Activated CD4-positive, alpha-beta memory T cell treated with anti-CD3 and anti-CD28 coated beads for 36 hours (primary cell): Measurements from ENCODE around the gene GLI3. TPM values are rescaled to one million over a fixed set of nuclear protein-coding genes. Genes with fewer than 3 reads are reported as not detected.
"Not testable (repeated sequence)": the region's sequence is repeated elsewhere in the genome, so short reads cannot be mapped to it uniquely, and the experiment has no call there.

ENCODE experiments used
- CTCF ChIA-PET: fragments of 350-600 bp; sonication (Branson Sonifier 250); formaldehyde crosslinking; loops from one replicate; lab custom pipeline; 2021; ENCODE audit warnings: antibody characterized with exemption, inconsistent platforms; lab: Charles Lee
- POLR2A ChIA-PET: fragments of 350-600 bp; sonication (Branson Sonifier 250); formaldehyde crosslinking; loops from one replicate; lab custom pipeline; 2021; ENCODE audit warnings: antibody characterized with exemption; lab: Charles Lee
- DNase-seq: peaks from one replicate; pipeline ENCODE4 v3.0.0-alpha.2; 2020
- H3K27ac Mint-ChIP-seq: one replicate; pipeline ENCODE4 v1.8.0; 2021; ENCODE audit warnings: mixed read lengths
- H3K27me3 Mint-ChIP-seq: one replicate; pipeline ENCODE4 v1.8.0; 2021; ENCODE audit warnings: mixed read lengths
- H3K36me3 Mint-ChIP-seq: one replicate; pipeline ENCODE4 v1.8.0; 2021; ENCODE audit warnings: mixed read lengths
- H3K4me1 Mint-ChIP-seq: one replicate; pipeline ENCODE4 v1.8.0; 2021; ENCODE audit warnings: low read depth, mixed read lengths
- H3K4me3 Mint-ChIP-seq: one replicate; pipeline ENCODE4 v1.8.0; 2021; ENCODE audit warnings: mild to moderate bottlenecking, mixed read lengths
- H3K9me3 Mint-ChIP-seq: one replicate; pipeline ENCODE4 v1.8.0; 2021; ENCODE audit warnings: mixed read lengths
- intact Hi-C: fragments of 100-400 bp; cut with micrococcal nuclease; formaldehyde crosslinking; loops from one replicate; pipeline ENCODE4 v1.15.1; 2023
- total RNA-seq, 2 experiments: library from RNA; stranded (reverse); gene quantifications; one replicate each; pipeline ENCODE4 v1.2.3, GENCODE V29; 2021

The GLI3 gene
- total RNA-seq, 2 experiments from 2014 or later, result 0.02 TPM; not detected in 1

DNA sequence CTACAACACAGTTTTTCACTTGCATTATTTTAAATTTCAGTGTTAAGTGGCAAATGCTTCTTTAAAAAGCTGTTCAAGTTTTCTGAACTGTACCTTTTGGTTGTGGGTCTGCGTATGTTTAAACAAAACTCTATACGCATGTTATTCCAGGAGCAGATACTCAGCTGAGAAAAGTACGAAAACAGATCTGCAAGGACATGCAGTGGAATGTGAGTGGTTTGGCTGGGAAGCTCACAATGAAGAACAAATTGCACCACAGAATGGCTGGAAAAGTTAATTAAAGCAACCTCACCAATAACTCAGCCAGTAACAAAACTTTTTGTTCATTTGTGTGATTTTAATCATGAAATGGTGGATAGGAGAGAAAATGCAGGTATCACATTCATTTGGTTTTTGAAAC, 17.6 kb downstream of the GLI3 start:
- H3K9me3 Mint-ChIP-seq, result no peaks in the 10 kb centered on the region
- H3K36me3 Mint-ChIP-seq, result no peaks in the 10 kb centered on the region
- no peak overlapping the region for H3K27ac Mint-ChIP-seq
- CTCF ChIA-PET, result no interaction called here
- no peak for DNase-seq
- no peak overlapping the region for H3K4me3 Mint-ChIP-seq
- peaks cover 3% of the 10 kb centered on the region for H3K27me3 Mint-ChIP-seq
- POLR2A ChIA-PET, result no interaction called here
- no peaks in the 10 kb centered on the region for H3K4me1 Mint-ChIP-seq
- intact Hi-C loops, result no loop called here

DNA sequence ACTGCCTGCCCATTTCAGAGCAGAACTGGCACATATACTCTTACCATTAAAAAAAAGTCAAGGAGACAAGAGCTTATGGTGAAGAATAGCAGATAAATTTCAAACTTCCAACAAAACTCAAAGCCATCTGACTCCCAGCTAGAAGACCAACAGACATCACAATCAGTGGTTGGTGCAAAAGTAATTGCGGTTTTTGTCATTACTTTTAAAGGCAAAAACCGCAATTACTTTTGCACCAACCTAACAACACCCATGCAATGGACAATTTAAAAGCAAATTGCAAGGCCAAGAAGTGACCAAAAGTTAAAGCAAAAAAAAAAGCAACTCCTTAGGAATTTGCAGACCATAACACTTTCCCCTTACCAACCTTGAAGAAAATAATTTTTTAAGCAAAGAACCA, 18.8 kb downstream of the GLI3 start:
- Mint-ChIP-seq H3K4me1 (no peaks in the 10 kb centered on the region), H3K36me3 (no peaks in the 10 kb centered on the region), H3K9me3 (no peaks in the 10 kb centered on the region), H3K4me3 (no peak overlapping the region), H3K27me3 (peaks cover 5% of the 10 kb centered on the region), H3K27ac (no peak overlapping the region)
- POLR2A ChIA-PET, result no interaction called here
- CTCF ChIA-PET, result no interaction called here
- no peak for DNase-seq
- intact Hi-C loops, result no loop called here

DNA sequence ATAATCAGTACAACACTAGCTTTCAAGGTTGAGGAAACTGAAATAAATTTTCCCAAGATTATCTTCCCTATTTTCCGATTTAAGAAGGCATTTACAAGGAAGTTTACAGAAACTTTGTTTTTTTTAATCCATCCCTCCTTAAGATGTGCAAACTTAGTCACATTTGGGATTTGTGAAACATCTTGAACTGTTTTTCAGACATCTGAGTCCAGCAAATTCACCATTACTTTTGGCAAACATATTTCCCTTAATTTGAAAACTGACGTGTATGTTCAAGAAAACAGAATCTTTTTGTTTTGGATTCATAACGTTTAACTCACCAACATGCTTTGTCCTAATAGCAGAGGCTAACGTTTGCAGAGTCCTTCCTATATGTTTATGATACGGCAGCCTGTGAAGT, 19.5 kb downstream of the GLI3 start:
- no peaks in the 10 kb centered on the region for H3K36me3 Mint-ChIP-seq
- intact Hi-C loops, result no loop called here
- no peaks in the 10 kb centered on the region for H3K4me1 Mint-ChIP-seq
- H3K9me3 Mint-ChIP-seq, result no peaks in the 10 kb centered on the region
- no peak for DNase-seq
- H3K27me3 Mint-ChIP-seq, result peaks cover 6% of the 10 kb centered on the region
- no peak overlapping the region for H3K4me3 Mint-ChIP-seq
- CTCF ChIA-PET, result no interaction called here
- POLR2A ChIA-PET, result no interaction called here
- H3K27ac Mint-ChIP-seq, result no peak overlapping the region

DNA sequence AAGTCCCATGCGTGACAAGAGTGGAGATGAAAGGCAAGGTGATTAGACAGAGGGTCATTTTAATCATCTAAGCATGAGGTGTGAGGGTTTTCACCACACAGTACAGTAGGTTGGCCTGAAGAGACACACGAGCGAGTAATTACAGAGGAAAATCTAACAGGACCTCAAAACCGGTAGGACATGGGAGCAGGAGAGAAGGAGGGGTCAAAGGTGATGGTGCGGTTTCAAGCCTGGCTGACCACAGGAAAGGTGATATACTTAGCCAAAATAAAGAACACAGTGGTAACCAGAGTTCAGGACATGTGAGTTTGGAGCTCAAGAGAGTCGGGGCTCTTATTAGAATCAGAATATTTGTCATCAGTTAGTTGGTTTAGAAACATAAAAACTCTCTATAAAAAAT, 20.0 kb downstream of the GLI3 start:
- DNase-seq, result no peak
- Mint-ChIP-seq H3K27ac (no peak overlapping the region), H3K4me1 (no peaks in the 10 kb centered on the region), H3K9me3 (no peaks in the 10 kb centered on the region), H3K36me3 (no peaks in the 10 kb centered on the region), H3K4me3 (no peak overlapping the region), H3K27me3 (peaks cover 8% of the 10 kb centered on the region)
- intact Hi-C loops, result no loop called here
- POLR2A ChIA-PET, result no interaction called here
- CTCF ChIA-PET, result no interaction called here

DNA sequence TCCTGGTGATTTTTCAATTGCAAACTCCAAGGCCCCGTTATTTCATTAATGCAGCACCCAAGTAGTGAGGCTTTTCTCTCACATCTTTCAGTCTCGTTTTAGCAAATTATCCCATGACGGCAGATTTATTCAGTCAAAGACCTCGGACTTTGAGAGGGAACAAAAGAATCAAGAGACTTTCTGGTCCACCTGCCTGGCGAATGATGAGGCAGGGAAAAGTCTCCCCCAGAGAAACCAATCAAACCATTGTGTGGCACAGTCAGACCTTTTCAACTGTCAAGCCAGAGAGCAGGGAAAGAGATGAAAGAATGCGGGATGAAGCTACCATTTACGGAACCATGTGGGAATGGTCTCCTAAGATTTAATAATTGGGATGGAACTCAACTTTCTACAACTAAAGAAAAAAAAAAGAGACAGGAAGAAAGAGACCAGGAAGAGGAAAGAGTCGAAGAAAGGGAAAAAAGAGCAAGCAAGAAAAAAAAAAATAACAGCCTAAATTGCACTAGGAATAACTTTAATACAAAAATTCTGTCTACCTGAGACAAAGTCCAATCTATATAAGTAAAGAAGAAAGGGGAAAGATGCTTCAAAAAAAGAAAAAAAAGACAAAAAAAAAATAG, 22.8 kb downstream of the GLI3 start:
- H3K36me3 Mint-ChIP-seq, result no peaks in the 10 kb centered on the region
- POLR2A ChIA-PET, result no interaction called here
- CTCF ChIA-PET, result no interaction called here
- H3K27me3 Mint-ChIP-seq, result peaks cover 5% of the 10 kb centered on the region
- no peak overlapping the region for H3K4me3 Mint-ChIP-seq
- H3K4me1 Mint-ChIP-seq, result no peaks in the 10 kb centered on the region
- intact Hi-C loops, result no loop called here
- DNase-seq, result no peak
- H3K9me3 Mint-ChIP-seq, result no peaks in the 10 kb centered on the region
- H3K27ac Mint-ChIP-seq, result no peak overlapping the region

DNA sequence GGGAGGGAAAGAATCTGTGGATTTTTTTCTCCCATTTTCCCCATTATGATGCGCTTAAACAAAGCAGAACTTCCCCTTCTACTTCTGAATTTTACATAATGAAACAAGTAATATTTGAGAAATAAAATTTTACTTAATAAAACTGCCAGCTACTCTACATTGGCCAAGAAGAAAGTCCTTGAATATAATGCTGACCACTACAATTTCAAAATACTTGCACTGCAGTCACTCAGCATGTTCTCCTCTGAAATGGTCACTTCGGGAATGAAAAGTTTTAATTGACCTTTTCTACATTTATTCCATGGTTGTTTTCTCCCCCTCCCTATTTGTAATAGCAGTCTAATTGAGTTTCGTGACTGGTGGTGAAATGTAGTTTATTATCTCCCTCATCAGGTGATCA, 23.9 kb downstream of the GLI3 start:
- Mint-ChIP-seq H3K9me3 (no peaks in the 10 kb centered on the region), H3K4me1 (no peaks in the 10 kb centered on the region), H3K27me3 (peaks cover 5% of the 10 kb centered on the region), H3K36me3 (no peaks in the 10 kb centered on the region), H3K27ac (no peak overlapping the region), H3K4me3 (no peak overlapping the region)
- DNase-seq, result no peak
- ChIA-PET POLR2A (no interaction called here), CTCF (no interaction called here)
- intact Hi-C loops, result no loop called here

DNA sequence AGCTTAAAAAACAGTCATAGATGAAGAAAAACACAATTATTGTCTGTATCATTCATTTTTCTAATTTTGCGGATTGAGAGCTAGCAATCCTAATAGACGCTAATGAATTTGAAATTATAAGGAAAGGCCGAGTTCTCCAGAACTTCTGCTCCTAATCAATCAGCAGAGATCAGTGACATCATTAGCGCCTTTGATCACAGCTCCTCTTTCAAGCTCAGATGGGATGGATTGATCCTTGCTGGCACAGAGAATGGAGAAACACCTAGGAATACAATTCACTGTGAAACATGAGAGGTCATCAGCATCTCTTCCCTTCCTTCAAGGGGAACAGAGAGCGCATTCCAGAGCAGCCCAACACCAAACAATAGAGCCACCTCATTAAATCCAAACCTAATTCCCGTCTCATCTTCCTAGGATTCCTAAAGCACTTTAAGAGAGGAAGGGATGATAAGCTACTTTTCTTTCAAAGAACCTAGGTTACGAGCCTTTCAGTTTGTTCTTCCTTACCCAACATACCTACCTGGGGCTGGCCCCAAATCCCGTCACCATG, 24.4 kb downstream of the GLI3 start:
- intact Hi-C loops, result no loop called here
- Mint-ChIP-seq H3K27ac (no peak overlapping the region), H3K36me3 (no peaks in the 10 kb centered on the region), H3K4me1 (no peaks in the 10 kb centered on the region), H3K9me3 (no peaks in the 10 kb centered on the region), H3K27me3 (peaks cover 5% of the 10 kb centered on the region), H3K4me3 (no peak overlapping the region)
- POLR2A ChIA-PET, result no interaction called here
- CTCF ChIA-PET, result no interaction called here
- DNase-seq, result no peak

DNA sequence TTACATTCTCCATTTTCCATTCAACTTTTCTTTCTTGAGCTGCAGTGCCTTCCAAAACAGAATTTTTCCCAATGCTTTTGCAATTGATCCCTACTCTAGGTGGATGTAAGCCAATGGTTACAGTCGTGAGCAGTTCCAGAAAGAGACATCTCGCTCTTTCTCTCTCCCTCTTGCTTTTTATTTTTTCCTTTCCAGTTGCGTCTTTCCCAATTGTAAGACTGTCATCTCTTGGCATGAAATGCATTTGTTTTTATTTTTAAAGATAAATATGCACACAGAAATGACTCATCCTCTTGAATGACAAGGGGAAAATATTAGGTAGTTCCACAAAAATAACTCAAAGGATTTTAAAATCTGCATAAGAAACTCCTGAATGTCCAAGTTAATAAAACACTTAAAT, 25.1 kb downstream of the GLI3 start:
- CTCF ChIA-PET, result no interaction called here
- Mint-ChIP-seq H3K4me1 (no peaks in the 10 kb centered on the region), H3K4me3 (no peak overlapping the region), H3K27me3 (peaks cover 5% of the 10 kb centered on the region), H3K9me3 (no peaks in the 10 kb centered on the region), H3K27ac (no peak overlapping the region), H3K36me3 (no peaks in the 10 kb centered on the region)
- intact Hi-C loops, result no loop called here
- POLR2A ChIA-PET, result no interaction called here
- no peak for DNase-seq

DNA sequence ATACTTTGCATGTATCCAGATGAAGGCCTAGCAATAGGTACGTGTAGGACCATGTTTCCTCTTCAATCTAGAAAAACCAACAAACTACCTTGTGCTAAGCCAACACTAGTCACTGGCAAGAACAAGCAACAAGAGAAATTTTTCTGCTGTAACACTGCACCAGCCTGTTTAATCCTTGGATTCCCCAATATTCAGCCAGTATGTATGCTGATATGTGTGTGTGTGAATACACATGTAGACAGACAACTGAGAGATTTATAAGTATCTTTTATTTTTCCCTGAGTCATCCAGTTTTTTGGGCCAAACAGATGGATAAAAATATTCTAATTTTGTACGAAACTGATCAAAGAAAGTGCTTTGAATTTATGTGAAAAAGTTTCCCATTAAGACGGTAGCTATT, 26.2 kb downstream of the GLI3 start:
- no peak for DNase-seq
- Mint-ChIP-seq H3K36me3 (no peaks in the 10 kb centered on the region), H3K4me1 (no peaks in the 10 kb centered on the region), H3K27me3 (peaks cover 7% of the 10 kb centered on the region), H3K4me3 (no peak overlapping the region), H3K9me3 (no peaks in the 10 kb centered on the region), H3K27ac (no peak overlapping the region)
- intact Hi-C loops, result no loop called here
- POLR2A ChIA-PET, result no interaction called here
- CTCF ChIA-PET, result no interaction called here

DNA sequence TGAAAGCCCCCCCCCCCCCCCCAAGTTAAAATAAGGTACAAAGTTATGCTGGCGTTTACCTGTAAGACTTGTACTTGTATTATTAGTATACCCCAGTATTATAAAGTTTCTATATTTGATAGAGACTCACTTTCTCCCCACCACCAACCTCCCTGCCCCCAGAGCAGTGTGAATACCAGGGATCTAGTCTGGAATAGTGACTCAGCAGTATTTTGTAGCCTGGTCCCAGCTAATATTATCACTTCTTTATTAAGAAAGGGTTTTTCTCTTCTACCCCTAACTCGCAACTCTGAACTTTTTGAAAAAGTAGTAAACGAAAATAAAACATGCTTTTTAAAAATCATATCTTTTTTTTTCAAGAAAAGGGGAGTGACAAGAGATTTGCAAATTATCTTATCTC, 26.7 kb downstream of the GLI3 start:
- intact Hi-C loops, result no loop called here
- no peak overlapping the region for H3K27ac Mint-ChIP-seq
- CTCF ChIA-PET, result interaction anchor here (0.7 kb wide), 2 partner anchors 15 to 32 kb away, joined by 3 read pairs; no protein-coding TSS in a partner anchor

DNA sequence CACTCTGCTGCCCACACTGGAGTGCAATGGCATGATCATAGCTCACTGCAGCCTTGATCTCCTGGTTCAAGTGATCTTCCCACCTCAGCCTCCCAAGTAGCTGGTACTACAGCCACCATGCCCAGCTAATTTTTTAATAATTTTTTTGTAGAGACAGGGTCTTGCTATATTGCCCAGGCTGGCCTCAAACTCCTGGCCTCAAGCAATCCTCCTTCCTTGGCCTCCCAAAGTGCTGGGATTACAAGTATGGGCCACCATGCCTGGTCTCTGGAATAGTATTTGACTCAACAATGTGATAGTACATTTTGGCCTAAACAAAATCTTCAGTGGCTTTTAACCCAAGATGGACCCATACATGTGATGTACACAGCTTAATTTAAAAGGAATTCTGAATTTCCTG, 27.9 kb downstream of the GLI3 start:
- H3K4me1 Mint-ChIP-seq, H3K4me3 Mint-ChIP-seq, H3K27ac Mint-ChIP-seq, CTCF ChIA-PET, DNase-seq, H3K9me3 Mint-ChIP-seq, POLR2A ChIA-PET, H3K27me3 Mint-ChIP-seq, H3K36me3 Mint-ChIP-seq, intact Hi-C loops: not testable (repeated sequence)

More for the DNA sequence above, 26.7 kb downstream of the GLI3 start:
- H3K4me1 Mint-ChIP-seq, result no peaks in the 10 kb centered on the region
- H3K36me3 Mint-ChIP-seq, result no peaks in the 10 kb centered on the region
- H3K9me3 Mint-ChIP-seq, result no peaks in the 10 kb centered on the region
- no peak for DNase-seq
- peaks cover 7% of the 10 kb centered on the region for H3K27me3 Mint-ChIP-seq
- H3K4me3 Mint-ChIP-seq, result no peak overlapping the region
- POLR2A ChIA-PET, result no interaction called here

DNA sequence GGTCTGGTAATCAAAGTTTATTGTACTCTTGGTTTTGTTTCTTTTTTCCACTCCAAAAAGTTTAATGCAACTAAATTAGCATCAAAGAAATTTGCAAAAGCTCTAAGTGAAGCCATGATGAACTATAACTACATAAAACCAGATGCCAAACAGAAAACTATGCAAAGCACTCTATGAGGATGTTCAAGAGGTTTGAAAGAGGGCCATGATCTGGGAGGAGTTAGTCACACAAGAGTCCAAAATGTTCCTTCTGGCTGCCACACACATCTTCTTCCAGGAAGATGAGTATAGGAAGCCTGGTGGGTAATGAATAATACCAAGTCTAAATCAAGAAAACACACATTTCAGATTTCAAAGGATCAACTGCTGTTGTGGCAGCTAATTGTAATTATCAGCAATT, 28.4 kb downstream of the GLI3 start:
- no peaks in the 10 kb centered on the region for H3K9me3 Mint-ChIP-seq
- peaks cover 5% of the 10 kb centered on the region for H3K27me3 Mint-ChIP-seq
- intact Hi-C loops, result no loop called here
- POLR2A ChIA-PET, result no interaction called here
- no peaks in the 10 kb centered on the region for H3K36me3 Mint-ChIP-seq
- no peak for DNase-seq
- no peaks in the 10 kb centered on the region for H3K4me1 Mint-ChIP-seq
- CTCF ChIA-PET, result no interaction called here
- no peak overlapping the region for H3K27ac Mint-ChIP-seq
- H3K4me3 Mint-ChIP-seq, result no peak overlapping the region

DNA sequence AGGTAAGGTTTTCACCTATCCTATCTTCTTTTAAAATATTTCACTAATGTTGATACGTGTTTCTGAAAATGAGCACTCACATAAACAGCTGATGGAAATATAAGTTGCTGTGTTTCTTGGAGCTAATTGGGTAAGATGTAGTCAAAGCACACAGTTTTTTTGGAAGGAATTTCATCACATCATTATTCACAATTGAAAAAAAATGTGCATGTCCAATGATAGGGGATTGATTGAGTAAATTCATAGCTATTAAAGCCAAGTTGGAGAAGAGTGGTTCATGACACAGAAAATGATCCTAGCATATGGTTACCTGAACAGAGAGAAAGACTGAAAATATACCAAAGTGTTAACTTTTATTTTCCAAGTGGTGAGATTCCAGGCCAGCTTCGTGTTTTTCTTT, 29.6 kb downstream of the GLI3 start:
- no peaks in the 10 kb centered on the region for H3K4me1 Mint-ChIP-seq
- peaks cover 2% of the 10 kb centered on the region for H3K27me3 Mint-ChIP-seq
- no peak overlapping the region for H3K4me3 Mint-ChIP-seq
- H3K9me3 Mint-ChIP-seq, result peaks cover 4% of the 10 kb centered on the region
- ChIA-PET POLR2A (no interaction called here), CTCF (no interaction called here)
- intact Hi-C loops, result no loop called here
- H3K27ac Mint-ChIP-seq, result no peak overlapping the region
- no peaks in the 10 kb centered on the region for H3K36me3 Mint-ChIP-seq
- no peak for DNase-seq
